RWPE1 (cell line): ENCODE measurements around the gene SLC44A1.
A peak's percentile ranks its signal among the peaks of the same experiment; 100 is the strongest.

Experiments used
- CTCF ChIA-PET: fragments of 350-600 bp; sonication (Branson Sonifier 250); formaldehyde crosslinking; extraction: SDS; loops from one replicate; lab custom pipeline; 2021; lab: Yijun Ruan, JAX
- POLR2A ChIA-PET: fragments of 400-600 bp; formaldehyde crosslinking; extraction: SDS; loops from one replicate; lab custom pipeline; 2020; ENCODE audit warnings: antibody characterized with exemption; ENCODE audit not compliant: low non-redundant PET; lab: Yijun Ruan, JAX
- DNase-seq: peaks from one replicate; pipeline ENCODE4 v3.0.0; 2012; ENCODE audit warnings: low spot score
- H3K27ac ChIP-seq: fragments of 450-650 bp; 2 replicates; pipeline ENCODE4 v1.5.1; 2017
- TF ChIP-seq, protein P1 (sequence below): fragments of 450-650 bp; conservative IDR thresholded peaks from 2 replicates; pipeline ENCODE4 v1.5.1; 2017; ENCODE audit warnings: low read depth, mild to moderate bottlenecking

SLC44A1 gene

DNA sequence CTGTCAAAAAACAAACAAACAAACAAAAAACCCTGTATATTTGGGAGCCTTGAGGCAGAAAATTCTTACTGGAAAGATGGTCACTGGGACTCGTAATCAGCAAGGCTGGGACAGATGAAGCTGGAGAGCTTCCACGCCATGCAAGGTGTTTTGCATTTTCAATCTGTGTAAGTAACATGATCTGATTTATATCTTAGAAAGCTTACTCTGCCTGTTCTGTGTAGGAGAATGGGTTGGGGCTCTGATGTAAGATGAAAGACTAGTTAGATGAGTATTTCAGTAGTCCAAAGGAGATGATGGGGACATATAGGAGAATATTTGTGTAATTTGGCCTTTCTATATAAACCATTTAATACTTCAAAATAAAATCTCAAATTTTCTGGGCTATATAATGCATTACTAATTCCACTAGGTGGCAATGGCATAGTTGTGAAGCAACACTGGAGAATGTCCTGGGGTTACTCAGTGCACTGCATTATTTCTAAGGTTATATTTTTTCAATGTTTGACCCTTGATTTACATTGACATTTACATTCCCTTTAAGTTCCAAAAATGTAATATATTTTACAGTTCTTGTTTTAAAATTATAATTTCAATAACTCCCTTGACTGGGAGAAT, 181.5 kb downstream of the SLC44A1 start:
- TF ChIP-seq, protein P1, sequence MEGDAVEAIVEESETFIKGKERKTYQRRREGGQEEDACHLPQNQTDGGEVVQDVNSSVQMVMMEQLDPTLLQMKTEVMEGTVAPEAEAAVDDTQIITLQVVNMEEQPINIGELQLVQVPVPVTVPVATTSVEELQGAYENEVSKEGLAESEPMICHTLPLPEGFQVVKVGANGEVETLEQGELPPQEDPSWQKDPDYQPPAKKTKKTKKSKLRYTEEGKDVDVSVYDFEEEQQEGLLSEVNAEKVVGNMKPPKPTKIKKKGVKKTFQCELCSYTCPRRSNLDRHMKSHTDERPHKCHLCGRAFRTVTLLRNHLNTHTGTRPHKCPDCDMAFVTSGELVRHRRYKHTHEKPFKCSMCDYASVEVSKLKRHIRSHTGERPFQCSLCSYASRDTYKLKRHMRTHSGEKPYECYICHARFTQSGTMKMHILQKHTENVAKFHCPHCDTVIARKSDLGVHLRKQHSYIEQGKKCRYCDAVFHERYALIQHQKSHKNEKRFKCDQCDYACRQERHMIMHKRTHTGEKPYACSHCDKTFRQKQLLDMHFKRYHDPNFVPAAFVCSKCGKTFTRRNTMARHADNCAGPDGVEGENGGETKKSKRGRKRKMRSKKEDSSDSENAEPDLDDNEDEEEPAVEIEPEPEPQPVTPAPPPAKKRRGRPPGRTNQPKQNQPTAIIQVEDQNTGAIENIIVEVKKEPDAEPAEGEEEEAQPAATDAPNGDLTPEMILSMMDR = peak; percentile 84
- ChIA-PET CTCF (interaction anchor here (0.6 to 0.9 kb wide), 3 partner anchors 14 to 194 kb away, joined by 3 to 4 read pairs (median 3); no protein-coding TSS in a partner anchor), POLR2A (no interaction called here)
- no peak overlapping the region for H3K27ac ChIP-seq
- DNase-seq = peak; percentile 66

DNA sequence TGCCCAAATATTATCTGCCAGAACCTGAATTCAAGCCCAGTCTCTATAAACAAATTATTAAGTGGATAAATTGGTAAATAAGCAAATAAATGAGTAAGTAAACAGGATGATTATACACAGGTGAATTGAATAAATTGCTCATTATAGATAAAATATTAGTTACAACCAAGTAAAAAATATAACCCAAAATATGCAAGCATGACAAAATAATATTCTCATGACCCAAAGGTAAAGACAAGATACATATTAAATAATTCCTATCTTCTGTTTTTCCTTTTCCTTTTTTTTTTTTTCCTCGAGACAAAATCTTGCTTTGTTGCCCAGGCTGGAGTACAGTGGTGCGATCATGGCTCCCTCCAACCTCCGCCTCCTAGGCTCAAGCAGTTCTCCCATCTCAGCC, 182.2 kb downstream of the SLC44A1 start:
- ChIA-PET POLR2A (no interaction called here), CTCF (no interaction called here)
- TF ChIP-seq, protein P1 = no peak
- H3K27ac ChIP-seq = no peak overlapping the region
- DNase-seq = no peak

DNA sequence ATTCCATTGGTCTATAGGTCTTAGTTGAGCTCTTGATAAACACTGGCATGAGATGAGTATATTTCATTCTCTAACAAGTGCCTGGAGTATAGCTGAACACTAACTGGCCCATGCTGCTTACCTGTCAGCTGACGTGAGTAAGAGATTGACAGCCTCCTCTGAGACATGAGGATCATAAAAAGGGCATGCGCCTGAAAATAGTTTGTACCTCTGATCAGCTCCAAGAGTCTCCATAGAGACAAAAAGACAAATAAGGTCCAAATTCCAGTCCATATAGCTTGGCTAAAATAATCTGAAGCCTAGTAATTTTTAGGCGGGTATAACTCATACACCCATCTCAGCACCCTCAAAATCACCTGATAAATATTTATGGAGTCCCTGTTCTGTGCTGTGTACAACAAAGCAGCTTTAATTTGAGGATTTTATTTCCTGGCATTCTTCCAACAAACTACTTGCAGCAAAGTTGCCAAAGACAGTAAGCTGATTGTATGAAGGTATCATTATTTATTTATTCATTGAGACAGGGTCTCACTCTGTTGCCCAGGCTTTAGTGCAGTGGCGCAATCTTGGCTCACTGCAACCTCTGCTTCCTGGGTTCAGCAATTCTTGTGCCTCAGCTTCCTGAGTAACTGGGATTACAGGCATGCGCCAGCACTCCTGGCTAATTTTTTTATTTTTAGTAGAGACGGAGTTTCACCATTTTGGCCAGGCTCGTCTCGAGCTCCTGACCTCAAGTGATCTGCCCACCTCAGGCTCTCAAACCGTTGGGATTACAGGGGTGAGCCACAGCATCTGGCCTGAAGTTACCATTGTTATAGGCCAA, 187.2 kb downstream of the SLC44A1 start:
- no peak for DNase-seq
- TF ChIP-seq, protein P1 = no peak
- ChIA-PET POLR2A (no interaction called here), CTCF (interaction anchor here (0.5 to 1.9 kb wide), 3 partner anchors 10 to 272 kb away, joined by 3 to 8 read pairs (median 3); no protein-coding TSS in a partner anchor)
- no peak overlapping the region for H3K27ac ChIP-seq

DNA sequence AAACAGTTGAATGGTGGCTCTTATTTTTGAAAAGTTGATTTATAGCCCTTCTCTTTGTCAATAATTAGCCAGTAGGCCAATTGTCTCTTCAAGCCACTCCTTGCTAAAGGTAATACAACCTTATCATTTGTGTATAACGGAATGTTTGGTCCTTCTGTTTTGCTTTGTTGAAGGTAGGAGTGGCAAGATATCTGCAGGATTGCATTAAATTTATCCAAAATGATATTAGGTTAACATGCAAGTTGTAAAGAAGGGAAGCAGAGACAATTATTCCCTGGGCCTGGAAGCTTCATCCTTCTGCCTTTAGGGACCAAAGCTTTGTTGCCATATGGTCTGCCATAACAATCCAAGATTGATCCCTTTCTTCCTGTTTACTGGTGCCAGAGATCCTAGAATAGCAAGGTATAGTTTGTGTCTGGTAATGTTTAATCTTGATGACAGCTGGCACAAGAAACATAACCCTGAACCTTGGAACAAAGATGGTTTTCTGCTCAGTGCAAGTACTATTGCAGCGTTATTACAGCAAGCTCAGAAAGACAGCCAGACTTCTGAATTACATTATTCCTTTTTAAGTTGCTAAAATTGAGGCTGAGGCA, 187.9 kb downstream of the SLC44A1 start:
- ChIA-PET CTCF (no interaction called here), POLR2A (no interaction called here)
- no peak for DNase-seq
- no peak overlapping the region for H3K27ac ChIP-seq
- TF ChIP-seq, protein P1 = no peak

DNA sequence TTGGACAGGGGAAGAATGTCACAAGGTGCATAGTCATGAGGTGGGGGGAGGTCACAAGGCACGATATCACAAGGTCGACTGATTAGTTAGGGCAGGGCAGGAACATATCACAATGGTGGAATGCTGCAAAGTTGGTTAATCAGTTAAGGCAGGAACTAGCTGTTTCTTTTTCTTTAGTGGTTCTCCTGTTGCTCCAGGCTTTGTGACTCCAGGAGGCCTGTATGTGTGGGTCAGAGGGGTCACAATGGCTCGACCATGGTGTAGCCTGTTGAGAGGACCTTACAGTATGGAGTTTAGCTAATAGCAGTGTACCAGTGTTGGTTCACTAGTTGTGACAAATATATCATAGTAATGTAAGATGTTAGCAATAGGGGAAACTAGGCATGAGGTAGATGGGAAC, 191.0 kb downstream of the SLC44A1 start:
- ChIA-PET CTCF (no interaction called here), POLR2A (no interaction called here)
- TF ChIP-seq, protein P1 = no peak
- H3K27ac ChIP-seq = no peak overlapping the region
- DNase-seq = no peak

DNA sequence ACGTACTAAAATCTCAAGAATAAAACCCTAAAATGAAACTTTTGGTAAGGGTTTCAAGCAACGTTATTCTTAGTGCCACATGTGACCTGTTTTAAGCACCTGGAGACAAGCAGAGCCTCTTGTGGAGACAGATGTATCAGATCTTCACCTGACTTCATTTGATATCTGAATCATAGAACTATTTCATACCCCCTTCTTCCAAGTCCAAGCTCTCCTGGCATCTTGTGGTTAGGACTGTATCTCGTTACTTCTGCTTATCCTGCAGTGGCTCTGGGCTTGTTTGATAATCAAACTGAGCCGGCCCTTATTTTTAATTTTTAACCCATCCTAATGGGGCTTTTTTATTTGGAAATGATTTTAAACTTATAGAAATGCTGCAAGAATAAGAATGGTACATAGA, 192.3 kb downstream of the SLC44A1 start:
- no peak overlapping the region for H3K27ac ChIP-seq
- POLR2A ChIA-PET = no interaction called here
- no peak for DNase-seq
- TF ChIP-seq, protein P1 = no peak
- CTCF ChIA-PET = interaction anchor here (0.7 kb wide), 1 partner anchor 174 kb away, joined by 4 read pairs; no protein-coding TSS in a partner anchor
